Adrenal gland (tissue), 5 donors: Measurements from ENCODE around the gene NARF.

ENCODE experiments used
- POLR2A ChIP-seq, 2 donors: fragments of 450-650 bp; IDR thresholded peaks; one replicate each; pipeline ENCODE4 v1.6.1; 2017; ENCODE audit warnings: antibody characterized with exemption in 2 of 2, mild to moderate bottlenecking in 2 of 2, moderate library complexity in 1 of 2
- TF ChIP-seq, protein P1 (sequence below), 6 experiments: fragments of 450-650 bp in 4 of 6; fragments of 200-600 bp in 2 of 6; sonication (generic) in 1 of 6; IDR thresholded peaks; 1 replicate in 5 of 6; 2 replicates in 1 of 6; pipeline versions ENCODE4 v1.5.1 to v1.8.0; 2016 to 2021; ENCODE audit warnings: antibody characterized with exemption in 6 of 6, mild to moderate bottlenecking in 2 of 6, moderate library complexity in 1 of 6
- donor health status: DM: no; HTN: no; CAD: no.

DNA sequence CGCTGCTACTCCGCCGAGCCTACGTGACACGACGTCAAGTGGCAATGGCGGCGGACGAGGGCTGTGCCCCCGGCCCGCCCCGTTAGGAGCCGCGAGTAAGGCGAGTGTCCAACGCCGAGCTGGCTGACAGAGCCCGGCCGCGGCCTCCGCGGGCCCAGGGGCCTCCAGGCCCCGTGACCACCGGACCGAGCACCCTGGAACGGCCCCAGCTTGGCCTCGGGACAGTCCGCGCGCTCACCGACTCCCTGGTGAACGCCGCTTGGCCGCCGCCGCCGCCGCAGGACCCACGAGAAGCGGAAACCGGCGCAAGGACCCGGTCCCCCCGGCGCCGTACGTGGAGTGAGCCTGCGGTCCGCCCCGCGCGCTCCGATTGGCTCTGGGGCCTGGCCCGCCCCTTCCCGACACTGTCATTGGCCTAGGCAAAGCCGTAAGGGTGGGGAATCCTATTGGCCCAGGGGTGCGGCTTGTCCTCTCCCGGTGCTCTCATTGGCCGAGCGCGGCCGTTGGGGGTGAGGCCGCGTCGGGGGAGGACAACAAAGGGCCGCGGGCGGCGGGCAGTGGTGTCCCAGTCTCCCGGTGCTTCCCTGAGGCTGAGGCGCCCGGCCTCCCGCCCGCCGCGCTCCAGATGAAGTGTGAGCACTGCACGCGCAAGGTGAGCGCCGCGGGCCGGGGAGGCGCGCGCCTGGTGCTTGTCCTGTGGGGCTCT lies at the start of gene NARF:
- TF ChIP-seq, protein P1, sequence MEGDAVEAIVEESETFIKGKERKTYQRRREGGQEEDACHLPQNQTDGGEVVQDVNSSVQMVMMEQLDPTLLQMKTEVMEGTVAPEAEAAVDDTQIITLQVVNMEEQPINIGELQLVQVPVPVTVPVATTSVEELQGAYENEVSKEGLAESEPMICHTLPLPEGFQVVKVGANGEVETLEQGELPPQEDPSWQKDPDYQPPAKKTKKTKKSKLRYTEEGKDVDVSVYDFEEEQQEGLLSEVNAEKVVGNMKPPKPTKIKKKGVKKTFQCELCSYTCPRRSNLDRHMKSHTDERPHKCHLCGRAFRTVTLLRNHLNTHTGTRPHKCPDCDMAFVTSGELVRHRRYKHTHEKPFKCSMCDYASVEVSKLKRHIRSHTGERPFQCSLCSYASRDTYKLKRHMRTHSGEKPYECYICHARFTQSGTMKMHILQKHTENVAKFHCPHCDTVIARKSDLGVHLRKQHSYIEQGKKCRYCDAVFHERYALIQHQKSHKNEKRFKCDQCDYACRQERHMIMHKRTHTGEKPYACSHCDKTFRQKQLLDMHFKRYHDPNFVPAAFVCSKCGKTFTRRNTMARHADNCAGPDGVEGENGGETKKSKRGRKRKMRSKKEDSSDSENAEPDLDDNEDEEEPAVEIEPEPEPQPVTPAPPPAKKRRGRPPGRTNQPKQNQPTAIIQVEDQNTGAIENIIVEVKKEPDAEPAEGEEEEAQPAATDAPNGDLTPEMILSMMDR (IDR thresholded peaks at IDR 0.05), result peak in 1 of 6 experiments; percentile 16
- peak; percentile 97 to 98 for TF ChIP-seq POLR2A (IDR thresholded peaks at IDR 0.05)
